Mesenchymal stem cell (in vitro differentiated cells and primary cell): ENCODE data around the gene GPX1.
"Not testable (repeated sequence)": the region's sequence is repeated elsewhere in the genome, so short reads cannot be mapped to it uniquely, and the experiment has no call there.

Experiments
- DNase-seq: peaks from one replicate; pipeline ENCODE4 v3.0.0-alpha.2; 2013
- H2AFZ ChIP-seq: one replicate; pipeline ENCODE4 v1.6.1; 2013; ENCODE audit warnings: low read depth, mild to moderate bottlenecking, control low read depth, inconsistent platforms, low read length, moderate library complexity
- H2AK5ac ChIP-seq: 2 replicates; pipeline ENCODE4 v1.6.1; 2013; ENCODE audit warnings: low read length, moderate library complexity, mild to moderate bottlenecking, inconsistent platforms; ENCODE audit not compliant: severe bottlenecking
- H2BK120ac ChIP-seq: one replicate; pipeline ENCODE4 v1.6.1; 2013; ENCODE audit warnings: low read depth, mild to moderate bottlenecking, inconsistent platforms, low read length, moderate library complexity
- H2BK12ac ChIP-seq, 2 experiments: one replicate each; pipeline ENCODE4 v1.6.1; 2013; ENCODE audit warnings: inconsistent platforms in 2 of 2, low read length in 2 of 2, mild to moderate bottlenecking in 2 of 2, moderate library complexity in 2 of 2, control low read depth in 1 of 2
- H2BK15ac ChIP-seq: one replicate; pipeline ENCODE4 v1.6.1; 2013; ENCODE audit warnings: mild to moderate bottlenecking, low read depth, inconsistent platforms; ENCODE audit not compliant: poor library complexity, severe bottlenecking
- H2BK5ac ChIP-seq: 2 replicates; pipeline ENCODE4 v1.6.1; 2013; ENCODE audit warnings: low read depth, mild to moderate bottlenecking, low read length, control low read depth, inconsistent platforms; ENCODE audit not compliant: poor library complexity, severe bottlenecking
- H3K14ac ChIP-seq, 2 experiments: one replicate each; pipeline ENCODE4 v1.6.1; 2013; ENCODE audit warnings: inconsistent platforms in 2 of 2, low read length in 2 of 2, control low read depth in 1 of 2, mild to moderate bottlenecking in 1 of 2, moderate library complexity in 1 of 2
- H3K18ac ChIP-seq, 2 experiments: one replicate each; pipeline ENCODE4 v1.6.1; 2013; ENCODE audit warnings: inconsistent platforms in 2 of 2, low read length in 2 of 2, control low read depth in 1 of 2, low read depth in 1 of 2, mild to moderate bottlenecking in 1 of 2
- H3K23ac ChIP-seq, 2 experiments: one replicate each; pipeline ENCODE4 v1.6.1; 2013; ENCODE audit warnings: inconsistent platforms in 2 of 2, low read length in 2 of 2, mild to moderate bottlenecking in 2 of 2, moderate library complexity in 2 of 2, control low read depth in 1 of 2
- H3K27ac ChIP-seq: 2 replicates; pipeline ENCODE4 v1.5.1; 2013; ENCODE audit warnings: mild to moderate bottlenecking, moderate library complexity, low read length, control low read depth, inconsistent platforms; ENCODE audit not compliant: poor library complexity, severe bottlenecking
- H3K27me3 ChIP-seq, 2 experiments: 2 replicates each; pipeline versions ENCODE4 v1.6.1 to v1.7.0; 2013; ENCODE audit warnings: low read length in 2 of 2, mild to moderate bottlenecking in 2 of 2, moderate library complexity in 2 of 2, control low read depth in 1 of 2, inconsistent platforms in 1 of 2; ENCODE audit not compliant: control insufficient read depth in 1 of 2, insufficient read depth in 1 of 2
- H3K36me3 ChIP-seq, 2 experiments: 2 replicates each; pipeline versions ENCODE4 v1.6.1 to v1.7.0; 2013; ENCODE audit warnings: low read length in 2 of 2, control low read depth in 1 of 2, inconsistent platforms in 1 of 2, low read depth in 1 of 2, mild to moderate bottlenecking in 1 of 2; ENCODE audit not compliant: insufficient read depth in 2 of 2, control insufficient read depth in 1 of 2
- H3K4ac ChIP-seq, 2 experiments: one replicate each; pipeline ENCODE4 v1.6.1; 2013; ENCODE audit warnings: inconsistent platforms in 2 of 2, low read length in 2 of 2, mild to moderate bottlenecking in 2 of 2, moderate library complexity in 2 of 2, control low read depth in 1 of 2, low read depth in 1 of 2
- H3K4me1 ChIP-seq: 2 replicates; pipeline ENCODE4 v1.6.1; 2013; ENCODE audit warnings: low read depth, low read length, control low read depth; ENCODE audit not compliant: control insufficient read depth, insufficient read depth
- H3K4me2 ChIP-seq: 2 replicates; pipeline ENCODE4 v1.6.1; 2013; ENCODE audit warnings: low read length, mild to moderate bottlenecking, inconsistent platforms; ENCODE audit not compliant: poor library complexity, severe bottlenecking
- H3K4me3 ChIP-seq, 2 experiments: 2 replicates each; pipeline versions ENCODE4 v1.5.1 to v1.7.0; 2013; ENCODE audit warnings: low read length in 2 of 2, mild to moderate bottlenecking in 2 of 2, control low read depth in 1 of 2, low read depth in 1 of 2; ENCODE audit not compliant: insufficient read depth in 1 of 2
- H3K79me1 ChIP-seq: replicated peaks from 2 replicates; pipeline ENCODE4 v1.6.1; 2013; ENCODE audit warnings: mild to moderate bottlenecking, control low read depth, low read length, inconsistent platforms; ENCODE audit not compliant: poor library complexity, severe bottlenecking
- H3K9ac ChIP-seq: 2 replicates; pipeline ENCODE4 v1.7.0; 2013; ENCODE audit warnings: mild to moderate bottlenecking, low read length, moderate library complexity
- H3K9me3 ChIP-seq: 2 replicates; pipeline ENCODE4 v1.7.0; 2013; ENCODE audit warnings: mild to moderate bottlenecking, low read length; ENCODE audit not compliant: control insufficient read depth
- H4K8ac ChIP-seq: one replicate; pipeline ENCODE4 v1.6.1; 2013; ENCODE audit warnings: inconsistent platforms, mild to moderate bottlenecking, low read length, moderate library complexity
- H4K91ac ChIP-seq: one replicate; pipeline ENCODE4 v1.6.1; 2013; ENCODE audit warnings: mild to moderate bottlenecking, low read length, inconsistent platforms
- WGBS: methylation state at CpG from one replicate; pipeline ENCODE4 v1.1.7; 2013; ENCODE audit warnings: mixed read lengths; 5-methylcytosine and 5-hydroxymethylcytosine counted together

The GPX1 gene

DNA sequence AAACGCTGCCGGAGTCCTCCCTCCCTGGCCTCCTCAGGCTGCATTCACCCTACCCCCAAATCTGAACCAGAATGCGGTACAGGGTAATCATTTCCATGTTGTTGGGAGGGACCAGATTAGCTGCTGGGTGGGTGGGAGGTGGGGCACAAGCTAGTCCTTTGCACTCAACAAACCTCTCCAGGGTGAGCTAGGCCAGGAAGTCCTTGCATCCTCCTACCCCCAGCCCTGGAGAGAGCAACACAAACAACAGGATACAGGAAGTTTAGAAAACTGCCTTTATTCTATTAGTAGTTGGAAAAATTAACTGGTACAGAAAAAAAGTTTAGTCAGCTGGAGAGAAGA is 702 bp upstream of the GPX1 start:
- H3K4ac ChIP-seq = peak overlapping the region; percentile 79 to 98
- H3K27me3 ChIP-seq = no peaks in the 10 kb centered on the region
- H3K79me1 ChIP-seq = peaks cover 8% of the 10 kb centered on the region
- peak overlapping the region in 1 of 2 experiments; percentile 98 for H3K23ac ChIP-seq
- peak overlapping the region; percentile 95 for H2BK120ac ChIP-seq
- peak overlapping the region in 1 of 2 experiments; percentile 71 for H3K4me3 ChIP-seq
- peak overlapping the region; percentile 94 for H3K9ac ChIP-seq
- no peak overlapping the region for H2AFZ ChIP-seq
- H2BK12ac ChIP-seq = peak overlapping the region; percentile 49 to 84
- peaks cover 57 to 77% of the 10 kb centered on the region in 2 experiments for H3K36me3 ChIP-seq
- H3K9me3 ChIP-seq = no peaks in the 10 kb centered on the region
- H3K4me2 ChIP-seq = peak overlapping the region; percentile 74
- DNase-seq = no peak
- H3K4me1 ChIP-seq = peaks cover 29% of the 10 kb centered on the region
- H3K14ac ChIP-seq = peak overlapping the region in 1 of 2 experiments; percentile 94
- no CpG with 5 or more reads among the region's 3 CpGs for WGBS
- H4K91ac ChIP-seq = peak overlapping the region; percentile 87
- H3K27ac ChIP-seq = peak overlapping the region; percentile 100
- peak overlapping the region; percentile 84 for H2BK15ac ChIP-seq
- H2BK5ac ChIP-seq = peak overlapping the region; percentile 99
- peak overlapping the region; percentile 87 for H4K8ac ChIP-seq
- peak overlapping the region; percentile 97 to 98 for H3K18ac ChIP-seq
- peak overlapping the region; percentile 99 for H2AK5ac ChIP-seq

DNA sequence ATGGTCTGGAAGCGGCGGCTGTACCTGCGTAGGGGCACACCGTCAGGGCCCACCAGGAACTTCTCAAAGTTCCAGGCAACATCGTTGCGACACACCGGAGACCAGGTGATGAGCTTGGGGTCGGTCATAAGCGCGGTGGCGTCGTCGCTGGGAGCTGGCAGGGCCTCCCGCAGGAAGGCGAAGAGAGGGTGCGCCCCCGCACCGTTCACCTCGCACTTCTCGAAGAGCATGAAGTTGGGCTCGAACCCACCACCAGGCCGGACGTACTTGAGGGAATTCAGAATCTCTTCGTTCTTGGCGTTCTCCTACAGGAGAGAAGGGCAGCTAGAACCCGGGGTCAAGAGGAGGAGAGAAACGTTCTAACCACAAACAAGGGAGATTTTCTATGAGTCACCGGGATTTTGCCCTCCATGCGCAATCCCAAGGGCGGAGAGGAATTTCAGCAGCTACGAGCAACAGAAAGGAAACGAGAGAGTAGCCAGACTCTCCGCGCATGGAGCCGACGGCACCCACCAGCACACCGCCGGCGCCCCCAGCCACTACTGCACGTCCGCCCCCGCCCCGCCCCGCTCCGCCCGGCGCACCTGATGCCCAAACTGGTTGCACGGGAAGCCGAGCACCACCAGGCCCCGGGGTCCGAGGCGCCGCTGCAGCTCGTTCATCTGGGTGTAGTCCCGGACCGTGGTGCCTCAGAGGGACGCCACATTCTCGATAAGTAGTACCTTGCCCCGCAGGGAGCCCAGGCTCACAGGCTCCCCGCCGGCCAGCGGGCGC is 523 bp downstream of the GPX1 start:
- peaks cover 28% of the 10 kb centered on the region for H3K4me1 ChIP-seq
- not testable (repeated sequence) for H3K23ac ChIP-seq, H2BK5ac ChIP-seq, H3K27me3 ChIP-seq, H3K79me1 ChIP-seq, H3K9me3 ChIP-seq, H2AFZ ChIP-seq
- DNase-seq = peak; percentile 98
- H4K8ac ChIP-seq = peak overlapping the region; percentile 81
- peaks cover 45 to 66% of the 10 kb centered on the region in 2 experiments for H3K36me3 ChIP-seq
- peak overlapping the region; percentile 12 for H2AK5ac ChIP-seq
- peak overlapping the region; percentile 29 for H3K4me2 ChIP-seq
- H4K91ac ChIP-seq = peak overlapping the region; percentile 96
- peak overlapping the region; percentile 67 to 88 for H3K4me3 ChIP-seq
- peak overlapping the region; percentile 76 for H3K27ac ChIP-seq
- H3K18ac ChIP-seq = peak overlapping the region; percentile 92 to 99
- peak overlapping the region; percentile 91 to 96 for H3K4ac ChIP-seq
- H2BK15ac ChIP-seq = peak overlapping the region; percentile 86
- H3K9ac ChIP-seq = peak overlapping the region; percentile 94
- H2BK120ac ChIP-seq = peak overlapping the region; percentile 88
- WGBS = 10% methylated on average over 63 of the region's 63 CpGs
- peak overlapping the region in 1 of 2 experiments; percentile 82 for H3K14ac ChIP-seq
- H2BK12ac ChIP-seq = peak overlapping the region in 1 of 2 experiments; percentile 65

DNA sequence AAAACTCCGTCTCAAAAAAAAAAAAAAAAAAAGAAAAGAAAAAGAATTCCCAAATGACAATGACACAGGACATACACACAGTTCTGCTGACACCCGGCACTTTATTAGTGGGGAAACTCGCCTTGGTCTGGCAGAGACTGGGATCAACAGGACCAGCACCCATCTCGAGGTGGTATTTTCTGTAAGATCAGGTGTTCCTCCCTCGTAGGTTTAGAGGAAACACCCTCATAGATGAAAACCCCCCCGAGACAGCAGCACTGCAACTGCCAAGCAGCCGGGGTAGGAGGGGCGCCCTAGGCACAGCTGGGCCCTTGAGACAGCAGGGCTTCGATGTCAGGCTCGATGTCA is 1.1 kb downstream of the GPX1 start:
- H3K79me1 ChIP-seq, H2BK5ac ChIP-seq, H3K27me3 ChIP-seq, H2BK12ac ChIP-seq, H2BK15ac ChIP-seq, H2AFZ ChIP-seq, H2BK120ac ChIP-seq, H3K4ac ChIP-seq, H4K91ac ChIP-seq, H3K14ac ChIP-seq, H4K8ac ChIP-seq, H3K23ac ChIP-seq, H3K9me3 ChIP-seq, DNase-seq, H3K18ac ChIP-seq: not testable (repeated sequence)
- WGBS = 65% methylated on average over 8 of the region's 10 CpGs
- Histone ChIP-seq H3K4me2 (peak overlapping the region; percentile 72), H3K4me1 (peaks cover 27% of the 10 kb centered on the region), H2AK5ac (peak overlapping the region; percentile 76), H3K9ac (peak overlapping the region; percentile 94), H3K27ac (peak overlapping the region; percentile 76), H3K4me3 (peak overlapping the region; percentile 67 to 88), H3K36me3 (peaks cover 42 to 61% of the 10 kb centered on the region in 2 experiments)

DNA sequence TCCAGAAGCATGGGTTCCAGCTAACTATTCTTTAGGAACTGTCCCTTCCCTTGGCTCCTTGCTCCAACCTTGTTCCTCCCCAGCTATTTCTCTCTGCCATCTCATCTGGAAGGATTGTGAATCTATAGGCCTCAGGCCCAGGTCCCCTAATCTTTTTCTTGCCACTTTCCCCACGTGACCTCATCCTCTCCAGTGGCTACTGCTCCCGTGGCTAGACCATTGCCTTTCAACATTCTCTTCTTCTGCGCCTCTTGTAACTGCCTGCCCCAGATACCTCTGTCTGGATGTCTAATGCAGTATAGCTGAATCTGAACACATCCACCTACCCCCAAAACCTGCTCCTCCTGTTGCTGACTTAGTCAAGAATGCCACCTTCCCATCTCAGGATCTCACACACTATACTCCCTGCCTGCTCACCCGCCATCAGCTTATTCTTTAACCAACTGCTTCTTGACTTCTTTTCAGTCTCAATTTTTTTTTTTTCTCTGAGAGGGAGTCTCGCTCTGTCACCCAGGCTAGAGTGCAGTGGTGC is 5.2 kb downstream of the GPX1 start:
- no peak overlapping the region for H2BK12ac ChIP-seq
- H3K4me1 ChIP-seq = peaks cover 22% of the 10 kb centered on the region
- H3K27ac ChIP-seq = peak overlapping the region; percentile 92
- H3K9ac ChIP-seq = peak overlapping the region; percentile 81
- peak overlapping the region; percentile 84 for H2AK5ac ChIP-seq
- H3K4me3 ChIP-seq = no peak overlapping the region
- peaks cover 19 to 26% of the 10 kb centered on the region in 2 experiments for H3K36me3 ChIP-seq
- H3K4me2 ChIP-seq = no peak overlapping the region
- WGBS = 96% methylated on average over 5 of the region's 5 CpGs
- H3K79me1 ChIP-seq = peaks cover 7% of the 10 kb centered on the region
- no peak overlapping the region for H3K23ac ChIP-seq
- no peak overlapping the region for H2BK5ac ChIP-seq
- H2AFZ ChIP-seq = no peak overlapping the region
- H3K18ac ChIP-seq = peak overlapping the region; percentile 11 to 57
- H3K4ac ChIP-seq = no peak overlapping the region
- H2BK15ac ChIP-seq = peak overlapping the region; percentile 46
- no peaks in the 10 kb centered on the region for H3K27me3 ChIP-seq
- H4K8ac ChIP-seq = no peak overlapping the region
- H4K91ac ChIP-seq = peak overlapping the region; percentile 43
- peak overlapping the region; percentile 42 for H2BK120ac ChIP-seq
- DNase-seq = peak; percentile 29
- no peak overlapping the region for H3K14ac ChIP-seq
- no peaks in the 10 kb centered on the region for H3K9me3 ChIP-seq
